Ureter (tissue), 1 donor: ENCODE measurements around the gene ENTPD6. TPM values are rescaled to one million over a fixed set of nuclear protein-coding genes. Genes with fewer than 3 reads are reported as not detected.

ENCODE experiments used
- DNase-seq: peaks from one replicate; pipeline ENCODE4 v3.0.0-alpha.2; 2020; ENCODE audit warnings: low spot score
- total RNA-seq: library from RNA; stranded (reverse); gene quantifications from one replicate; pipeline ENCODE4 v1.2.4, GENCODE V29; 2023
- donor health status: DM: yes; HTN: yes; CAD: no.

Gene ENTPD6
- total RNA-seq, 1 donor from 2014 or later, result 53.3 TPM

DNA sequence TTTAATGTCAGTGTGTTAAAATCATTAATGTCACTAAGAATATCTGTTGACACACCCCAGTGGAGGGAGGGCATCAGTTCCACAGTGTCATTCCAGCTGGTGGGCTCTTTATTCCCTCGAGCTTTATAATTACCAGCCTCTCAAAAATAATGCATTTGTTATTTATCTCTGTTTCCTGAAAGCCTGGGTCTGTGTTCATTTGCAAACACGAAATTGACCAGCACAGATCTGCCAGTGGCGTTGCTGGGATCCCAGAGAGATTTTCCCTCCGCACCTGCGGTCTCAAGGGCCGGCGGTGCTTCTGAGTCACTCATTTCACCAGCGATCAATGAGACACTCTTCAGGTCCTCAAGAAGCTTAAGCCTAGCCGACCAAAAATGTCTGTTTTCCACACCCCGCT is 46.7 kb downstream of the ENTPD6 start:
- DNase-seq, result peak; percentile 38

- DNase-seq, result no peak
These were observed 48.0 kb downstream of the ENTPD6 start for GRCh38 chr20:25243416-25243979.

DNA sequence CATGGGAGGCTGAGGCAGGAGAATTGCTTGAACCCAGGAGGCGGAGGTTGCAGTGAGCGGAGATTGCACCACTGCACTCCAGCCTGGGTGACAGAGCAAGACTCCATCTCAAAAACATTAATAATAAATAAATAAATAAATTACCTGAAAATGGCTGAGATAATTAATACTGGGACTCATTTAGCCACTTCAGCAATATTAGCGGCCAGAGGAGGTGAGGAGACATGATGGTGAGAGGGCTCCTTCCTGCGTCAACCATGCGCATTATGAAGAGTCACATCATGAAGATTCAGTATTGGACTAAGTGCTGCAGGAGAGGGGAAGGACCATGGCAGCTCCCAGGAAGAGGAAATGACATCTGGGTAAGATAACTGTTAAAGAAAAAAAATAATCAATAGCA is 49.5 kb downstream of the ENTPD6 start:
- no peak for DNase-seq

DNA sequence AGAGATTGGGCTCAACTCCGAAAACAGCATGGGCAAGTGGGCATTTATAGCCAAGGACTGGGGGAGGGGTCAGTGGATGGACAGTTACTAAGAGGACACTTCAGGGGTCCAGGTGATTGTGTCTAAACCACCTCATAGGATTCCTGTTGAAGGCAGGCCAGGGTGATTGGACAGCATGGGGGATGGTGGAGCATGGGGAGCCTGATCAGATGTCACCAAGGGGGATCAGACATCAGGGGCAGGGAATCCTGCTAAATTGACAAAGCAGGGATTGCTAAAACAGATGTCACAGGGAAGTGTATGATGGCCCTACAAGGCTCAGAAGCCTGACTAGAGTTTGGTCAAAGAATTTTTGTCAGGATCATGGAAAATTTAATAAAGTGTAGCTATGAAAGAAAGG is 49.9 kb downstream of the ENTPD6 start:
- no peak for DNase-seq

- DNase-seq, result no peak
These were observed 50.9 kb downstream of the ENTPD6 start for GRCh38 chr20:25246182-25246999.

GRCh38 chr20:25247000-25247517 is 51.5 kb downstream of the ENTPD6 start:
- peak; percentile 76 for DNase-seq

GRCh38 chr20:25247518-25247955 is 52.0 kb downstream of the ENTPD6 start:
- no peak for DNase-seq

- DNase-seq, result peak; percentile 79
These were observed 52.7 kb downstream of the ENTPD6 start, which contains the start of gene PYGB for GRCh38 chr20:25247956-25248785. PYGB (plus strand) TSS chr20:25248085; CDS start chr20:25248179, 94 bp downstream.

- DNase-seq, result peak; percentile 45
These were observed 53.3 kb downstream of the ENTPD6 start for GRCh38 chr20:25248786-25249172.

DNA sequence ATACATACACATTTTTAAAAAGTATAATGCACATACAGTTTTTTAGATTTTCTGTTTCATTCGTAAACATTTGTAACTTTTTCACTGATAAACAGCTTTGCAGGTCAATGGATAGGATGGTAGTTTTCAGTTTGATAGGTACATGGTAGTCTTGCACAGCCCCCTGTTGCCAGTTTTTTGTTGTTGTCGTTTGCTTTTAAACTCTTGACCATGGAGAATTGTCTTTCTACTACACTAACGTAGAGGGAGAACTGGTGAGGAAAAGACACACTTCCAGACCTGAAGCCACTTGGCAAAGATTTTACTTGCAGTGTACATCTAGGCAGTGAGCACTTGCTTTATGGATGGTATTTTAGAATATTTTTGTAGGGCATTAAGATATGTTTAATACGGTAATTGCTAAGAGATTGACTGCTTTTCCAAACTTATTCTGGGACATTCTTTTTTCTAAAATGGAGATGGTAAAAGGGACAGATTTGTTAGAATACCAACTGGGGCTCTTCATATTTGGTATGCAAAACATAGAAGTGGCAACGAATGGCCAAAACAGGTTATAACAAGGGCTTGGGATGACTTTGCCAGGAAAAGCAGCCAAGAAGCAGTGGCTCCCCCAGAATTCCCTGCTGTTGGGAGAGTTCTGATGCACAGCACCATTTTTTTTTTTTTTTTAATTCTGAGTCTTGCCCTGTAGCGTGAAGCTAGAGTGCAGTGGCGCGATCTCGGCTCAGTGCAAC is 53.9 kb downstream of the ENTPD6 start:
- peak; percentile 64 for DNase-seq

GRCh38 chr20:25250508-25250907 is 55.0 kb downstream of the ENTPD6 start:
- peak; percentile 27 for DNase-seq

GRCh38 chr20:25251019-25251418 is 55.5 kb downstream of the ENTPD6 start:
- DNase-seq, result peak; percentile 15

DNA sequence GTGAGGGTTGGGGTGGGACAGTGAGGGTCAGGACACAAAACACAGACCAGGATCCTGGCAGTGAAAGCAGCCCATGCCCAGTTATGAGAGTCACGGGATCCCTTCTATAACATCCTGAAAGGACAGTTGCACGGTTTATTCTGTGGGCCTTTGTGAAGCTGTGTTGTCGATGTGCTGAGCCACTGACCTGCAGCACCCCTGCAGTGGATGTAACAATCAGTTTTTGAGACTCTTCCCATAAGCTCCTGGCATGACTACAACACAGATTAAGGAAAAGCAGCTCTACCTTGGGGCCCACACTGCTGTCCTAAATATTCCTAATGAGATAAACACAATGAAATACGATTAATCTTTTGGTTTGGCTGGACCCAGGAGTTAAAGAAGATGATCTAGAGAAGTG is 56.0 kb downstream of the ENTPD6 start:
- peak; percentile 36 for DNase-seq

DNA sequence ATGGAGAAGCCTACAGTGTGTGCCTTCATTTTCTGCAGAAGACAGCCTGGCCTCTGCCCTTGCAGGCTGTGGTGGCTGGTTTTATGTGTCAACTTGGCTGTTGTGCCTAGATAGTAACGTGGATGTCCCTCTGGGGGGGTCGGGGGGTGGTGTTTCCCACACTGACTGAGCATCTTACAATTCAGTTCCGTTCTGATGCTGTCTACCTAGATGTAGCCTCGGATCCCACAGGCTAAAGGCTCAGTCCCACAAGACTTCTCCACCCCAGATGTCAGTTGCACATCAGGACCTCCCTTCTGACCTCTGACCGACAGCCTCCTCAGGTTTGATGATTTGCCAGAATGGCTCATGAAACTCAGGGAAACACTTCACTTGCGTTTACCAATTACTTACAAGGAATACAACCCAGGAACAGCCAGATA is 56.7 kb downstream of the ENTPD6 start:
- peak; percentile 22 for DNase-seq

DNA sequence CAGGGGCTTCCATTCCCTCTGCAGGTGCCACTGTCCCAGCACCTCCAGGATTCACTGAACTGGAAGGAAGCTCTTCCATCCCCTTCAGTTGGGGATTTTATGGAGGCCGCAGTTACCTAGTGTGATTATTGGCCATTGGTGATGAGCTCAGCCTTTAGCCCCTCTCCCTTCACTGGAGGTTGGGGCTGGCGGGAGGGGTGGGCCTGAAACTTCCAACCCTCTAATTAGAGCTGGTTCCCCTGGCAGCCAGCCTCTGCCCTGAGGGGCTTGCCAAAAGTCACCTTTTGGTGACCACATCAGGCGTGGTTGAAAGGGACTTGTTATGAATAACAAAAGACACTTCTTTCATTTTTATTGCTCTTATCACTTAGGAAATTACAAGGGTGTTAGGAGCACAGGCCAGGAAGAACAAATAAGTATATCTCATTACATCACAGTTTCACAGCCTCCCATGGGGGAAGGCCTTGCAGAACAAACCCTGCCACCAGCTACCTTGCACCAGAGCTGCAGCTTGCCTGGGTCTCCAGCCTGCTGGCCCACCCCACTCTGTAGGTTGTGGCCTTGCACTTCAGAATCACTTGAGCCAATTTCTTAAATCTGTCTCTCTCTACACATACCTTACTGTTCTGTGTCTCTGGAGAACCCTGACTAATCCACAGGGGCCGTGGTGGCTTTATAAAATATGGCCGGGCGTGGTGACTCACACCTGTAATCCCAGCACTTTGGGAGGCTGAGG is 57.3 kb downstream of the ENTPD6 start:
- DNase-seq, result peak; percentile 32

- peak; percentile 33 for DNase-seq
These were observed 58.2 kb downstream of the ENTPD6 start for GRCh38 chr20:25253606-25254275.

DNA sequence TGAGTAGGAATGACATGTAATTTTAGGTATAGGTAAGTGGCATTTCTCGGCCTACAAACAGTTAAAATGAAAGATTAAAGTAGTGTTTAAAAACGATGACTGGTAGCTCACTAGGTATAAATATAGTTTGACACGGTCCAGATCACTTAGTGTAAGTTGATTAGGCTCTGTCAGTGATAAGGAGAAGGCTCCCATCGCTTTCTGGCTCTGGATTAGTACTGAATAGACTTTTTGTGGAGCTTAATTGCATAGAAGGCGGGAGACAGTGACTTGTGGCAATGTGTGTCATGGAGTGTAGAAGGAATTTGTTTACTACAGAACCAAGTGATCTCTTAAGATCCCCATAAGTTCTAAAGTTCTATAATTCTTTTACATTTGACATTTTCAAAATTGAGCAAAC is 59.1 kb downstream of the ENTPD6 start:
- no peak for DNase-seq

- peak; percentile 75 for DNase-seq
These were observed 59.6 kb downstream of the ENTPD6 start for GRCh38 chr20:25254986-25255680.

GRCh38 chr20:25256226-25256859 is 60.8 kb downstream of the ENTPD6 start:
- DNase-seq, result no peak
